Stimulated activated effector memory CD8-positive, alpha-beta T cell treated with anti-CD3 and anti-CD28 coated beads, Interleukin-12 subunit alpha, Interleukin-12 subunit beta, amount 100 ng/mL, for 72 hours (primary cell): ENCODE results near the gene HIPK4.
A peak's percentile ranks its signal among the peaks of the same experiment; 100 is the strongest.
"Not testable (repeated sequence)": the region's sequence is repeated elsewhere in the genome, so short reads cannot be mapped to it uniquely, and the experiment has no call there.

Source experiments
- ATAC-seq: fragments of 150-1000 bp; cut with Tn5 transposase; 2 replicates; pipeline ENCODE4 v1.10.0; 2021
- DNase-seq, 2 donors: peaks; one replicate each; pipeline ENCODE4 v3.0.0; 2021 to 2022; ENCODE audit warnings: low spot score in 2 of 2
- H3K27ac Mint-ChIP-seq: one replicate; pipeline ENCODE4 v1.8.0; 2022; ENCODE audit warnings: mild to moderate bottlenecking, mixed read lengths
- H3K36me3 Mint-ChIP-seq: one replicate; pipeline ENCODE4 v1.8.0; 2022; ENCODE audit warnings: mild to moderate bottlenecking, mixed read lengths
- H3K4me1 Mint-ChIP-seq: one replicate; pipeline ENCODE4 v1.8.0; 2022; ENCODE audit warnings: mixed read lengths
- H3K4me3 Mint-ChIP-seq: one replicate; pipeline ENCODE4 v1.8.0; 2022; ENCODE audit warnings: mild to moderate bottlenecking, mixed read lengths
- H3K9me3 Mint-ChIP-seq: one replicate; pipeline ENCODE4 v1.8.0; 2022; ENCODE audit warnings: mixed read lengths

The HIPK4 gene

GRCh38 chr19:40388481-40388880 is 1.5 kb downstream of the HIPK4 start:
- no peak overlapping the region for H3K27ac Mint-ChIP-seq
- H3K9me3 Mint-ChIP-seq, result no peaks in the 10 kb centered on the region
- H3K4me3 Mint-ChIP-seq, result no peak overlapping the region
- DNase-seq, result no peak
- H3K4me1 Mint-ChIP-seq, result no peaks in the 10 kb centered on the region
- no peak for ATAC-seq
- no peaks in the 10 kb centered on the region for H3K36me3 Mint-ChIP-seq

- Mint-ChIP-seq H3K4me1 (no peaks in the 10 kb centered on the region), H3K9me3 (no peaks in the 10 kb centered on the region), H3K4me3 (no peak overlapping the region), H3K36me3 (no peaks in the 10 kb centered on the region), H3K27ac (no peak overlapping the region)
- DNase-seq (no peak), ATAC-seq (no peak)
Measured at GRCh38 chr19:40387155-40387554, 2.8 kb downstream of the HIPK4 start.

GRCh38 chr19:40383668-40384248 is 6.2 kb downstream of the HIPK4 start:
- no peak for ATAC-seq
- no peaks in the 10 kb centered on the region for H3K4me1 Mint-ChIP-seq
- no peak overlapping the region for H3K4me3 Mint-ChIP-seq
- no peak for DNase-seq
- H3K9me3 Mint-ChIP-seq, result no peaks in the 10 kb centered on the region
- H3K27ac Mint-ChIP-seq, result no peak overlapping the region
- no peaks in the 10 kb centered on the region for H3K36me3 Mint-ChIP-seq

GRCh38 chr19:40381321-40381720 is 8.7 kb downstream of the HIPK4 start:
- no peaks in the 10 kb centered on the region for H3K9me3 Mint-ChIP-seq
- no peaks in the 10 kb centered on the region for H3K36me3 Mint-ChIP-seq
- H3K4me3 Mint-ChIP-seq, result no peak overlapping the region
- DNase-seq (no peak), ATAC-seq (no peak)
- H3K27ac Mint-ChIP-seq, result no peak overlapping the region
- no peaks in the 10 kb centered on the region for H3K4me1 Mint-ChIP-seq

- no peaks in the 10 kb centered on the region for H3K4me1 Mint-ChIP-seq
- no peak overlapping the region for H3K4me3 Mint-ChIP-seq
- H3K9me3 Mint-ChIP-seq, result no peaks in the 10 kb centered on the region
- H3K36me3 Mint-ChIP-seq, result no peaks in the 10 kb centered on the region
- ATAC-seq, result no peak
- H3K27ac Mint-ChIP-seq, result no peak overlapping the region
- no peak for DNase-seq
Measured at GRCh38 chr19:40380199-40381037, 9.6 kb downstream of the HIPK4 start.

GRCh38 chr19:40379446-40380198 is 10.4 kb downstream of the HIPK4 start:
- H3K9me3 Mint-ChIP-seq, result no peaks in the 10 kb centered on the region
- DNase-seq, result no peak
- no peaks in the 10 kb centered on the region for H3K36me3 Mint-ChIP-seq
- H3K27ac Mint-ChIP-seq, result peak overlapping the region; percentile 34
- ATAC-seq, result no peak
- no peaks in the 10 kb centered on the region for H3K4me1 Mint-ChIP-seq
- no peak overlapping the region for H3K4me3 Mint-ChIP-seq

GRCh38 chr19:40378509-40378908 is 11.5 kb downstream of the HIPK4 start:
- no peak for DNase-seq
- H3K9me3 Mint-ChIP-seq, result no peaks in the 10 kb centered on the region
- peak; percentile 19 for ATAC-seq
- no peak overlapping the region for H3K27ac Mint-ChIP-seq
- peaks cover 6% of the 10 kb centered on the region for H3K36me3 Mint-ChIP-seq
- H3K4me3 Mint-ChIP-seq, result no peak overlapping the region
- no peaks in the 10 kb centered on the region for H3K4me1 Mint-ChIP-seq

GRCh38 chr19:40377876-40378385 is 12.1 kb downstream of the HIPK4 start:
- Mint-ChIP-seq H3K36me3 (peaks cover 6% of the 10 kb centered on the region), H3K27ac (no peak overlapping the region), H3K4me1 (no peaks in the 10 kb centered on the region), H3K9me3 (no peaks in the 10 kb centered on the region), H3K4me3 (no peak overlapping the region)
- no peak for ATAC-seq
- no peak for DNase-seq

- Mint-ChIP-seq H3K9me3 (no peaks in the 10 kb centered on the region), H3K4me3 (no peak overlapping the region), H3K36me3 (peaks cover 16% of the 10 kb centered on the region), H3K4me1 (no peaks in the 10 kb centered on the region), H3K27ac (peak overlapping the region; percentile 52)
- DNase-seq (no peak), ATAC-seq (no peak)
Measured at GRCh38 chr19:40376286-40376862, 13.6 kb downstream of the HIPK4 start.

- ATAC-seq, result no peak
Measured at GRCh38 chr19:40374084-40374483, 15.9 kb downstream of the HIPK4 start.

GRCh38 chr19:40371802-40372122 is 18.2 kb downstream of the HIPK4 start:
- Mint-ChIP-seq H3K9me3 (no peaks in the 10 kb centered on the region), H3K4me3 (no peak overlapping the region), H3K27ac (no peak overlapping the region), H3K4me1 (no peaks in the 10 kb centered on the region), H3K36me3 (peaks cover 21% of the 10 kb centered on the region)
- no peak for DNase-seq
- no peak for ATAC-seq

More at GRCh38 chr19:40374084-40374483, 15.9 kb downstream of the HIPK4 start:
- peaks cover 16% of the 10 kb centered on the region for H3K36me3 Mint-ChIP-seq
- no peak overlapping the region for H3K4me3 Mint-ChIP-seq
- H3K9me3 Mint-ChIP-seq, result no peaks in the 10 kb centered on the region
- H3K4me1 Mint-ChIP-seq, result no peaks in the 10 kb centered on the region
- no peak for DNase-seq
- H3K27ac Mint-ChIP-seq, result no peak overlapping the region

GRCh38 chr19:40370997-40371801 is 18.8 kb downstream of the HIPK4 start:
- H3K9me3 Mint-ChIP-seq, result no peaks in the 10 kb centered on the region
- H3K4me3 Mint-ChIP-seq, result no peak overlapping the region
- ATAC-seq, result no peak
- no peaks in the 10 kb centered on the region for H3K4me1 Mint-ChIP-seq
- no peak overlapping the region for H3K27ac Mint-ChIP-seq
- DNase-seq, result no peak
- peaks cover 23% of the 10 kb centered on the region for H3K36me3 Mint-ChIP-seq

GRCh38 chr19:40370253-40370652 is 19.7 kb downstream of the HIPK4 start:
- H3K4me3 Mint-ChIP-seq, result not testable (repeated sequence)

GRCh38 chr19:40369797-40370196 is 20.2 kb downstream of the HIPK4 start:
- Mint-ChIP-seq H3K4me1 (peaks cover 8% of the 10 kb centered on the region), H3K4me3 (no peak overlapping the region), H3K36me3 (peaks cover 29% of the 10 kb centered on the region), H3K9me3 (no peaks in the 10 kb centered on the region), H3K27ac (no peak overlapping the region)
- DNase-seq, result no peak
- no peak for ATAC-seq

More at GRCh38 chr19:40370253-40370652, 19.7 kb downstream of the HIPK4 start:
- not testable (repeated sequence) for H3K4me1 Mint-ChIP-seq, H3K9me3 Mint-ChIP-seq, ATAC-seq, DNase-seq, H3K27ac Mint-ChIP-seq
- peaks cover 29% of the 10 kb centered on the region for H3K36me3 Mint-ChIP-seq
